ENCODE results near the gene CTIF.

Gene CTIF

GRCh38 chr18:48877941-48878340 lies 339.1 kb downstream of the CTIF start:
- no peak for DNase-seq

- no peak for DNase-seq
Observed at GRCh38 chr18:48878471-48878870, 339.6 kb downstream of the CTIF start.

DNA sequence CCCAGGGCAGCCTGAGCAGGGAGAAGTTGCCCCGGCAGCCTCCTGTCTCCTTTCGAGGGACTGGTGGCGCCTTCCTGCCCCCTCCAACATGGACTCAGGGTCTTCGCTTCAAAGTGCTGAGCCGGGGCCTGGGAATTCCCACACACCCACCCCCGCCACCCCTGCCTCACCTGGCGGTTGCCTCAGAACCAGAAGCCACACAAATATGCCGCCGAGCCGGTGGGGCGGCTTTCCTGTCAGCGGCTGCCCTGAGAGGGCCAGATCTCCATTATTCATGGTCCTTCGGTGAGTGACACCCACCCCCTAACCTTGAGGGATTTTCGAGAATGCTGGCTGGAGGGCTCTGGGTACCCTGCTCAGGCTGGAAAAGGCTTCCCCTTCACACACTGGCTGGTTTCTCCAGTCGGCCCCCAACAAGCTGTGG lies 340.2 kb downstream of the CTIF start:
- DNase-seq, result no peak

DNA sequence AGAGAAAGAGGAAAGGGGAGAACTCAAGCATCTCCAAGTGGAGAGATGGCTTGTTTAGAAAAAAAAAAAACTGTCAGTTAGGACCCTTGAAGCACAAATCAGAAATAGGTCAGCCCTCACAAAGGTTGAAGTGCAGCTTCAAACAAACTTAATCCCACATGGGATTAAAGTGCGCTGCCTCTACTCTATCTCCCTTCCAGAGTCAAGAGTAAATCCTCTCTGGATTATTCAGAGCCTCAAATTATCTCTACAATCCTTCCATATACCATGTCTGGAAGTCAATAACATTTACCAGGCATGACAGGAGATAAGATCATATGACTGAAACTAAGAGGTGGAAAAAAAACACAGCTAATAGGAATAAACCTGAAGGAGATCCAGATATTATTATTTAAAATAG lies 342.1 kb downstream of the CTIF start:
- no peak for DNase-seq

DNA sequence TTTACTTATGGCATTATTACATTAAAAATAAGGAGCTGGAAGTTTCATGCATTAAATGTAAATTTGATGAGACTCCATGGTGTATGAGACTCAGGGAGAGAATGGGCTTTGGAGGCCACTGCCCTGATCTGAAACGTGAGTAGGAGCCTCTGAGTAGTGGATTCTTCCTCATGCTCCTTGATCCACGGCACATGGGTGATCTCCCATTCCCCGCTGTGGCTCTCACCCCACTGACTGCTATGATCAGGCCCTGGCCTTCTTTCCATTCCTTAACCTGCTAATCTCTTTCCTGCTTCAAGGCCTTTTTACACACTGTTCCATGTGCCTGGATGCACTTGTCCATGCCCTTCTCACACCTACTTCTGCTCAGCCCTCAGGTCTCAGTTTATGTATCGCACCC lies 343.5 kb downstream of the CTIF start:
- no peak for DNase-seq

DNA sequence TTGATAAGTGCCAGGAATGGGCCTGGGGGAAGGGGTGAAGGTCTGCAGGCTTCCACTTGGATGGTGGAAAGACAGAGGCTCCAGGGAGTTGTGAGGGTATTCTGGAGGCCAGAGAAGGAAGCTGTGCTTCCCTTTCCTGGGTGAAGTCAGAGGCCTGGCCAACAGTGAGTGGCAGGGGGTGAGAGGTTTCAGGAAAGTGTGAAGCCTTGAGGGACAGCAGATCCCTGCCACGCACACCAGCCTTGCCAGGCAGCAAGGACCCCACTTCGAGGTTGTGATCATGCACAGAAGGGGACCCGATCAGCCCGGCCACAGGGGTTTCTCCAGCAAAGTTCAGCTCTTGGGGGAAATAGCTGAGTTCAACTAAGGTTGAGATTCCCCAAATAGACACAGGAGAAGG lies 345.5 kb downstream of the CTIF start:
- no peak for DNase-seq

DNA sequence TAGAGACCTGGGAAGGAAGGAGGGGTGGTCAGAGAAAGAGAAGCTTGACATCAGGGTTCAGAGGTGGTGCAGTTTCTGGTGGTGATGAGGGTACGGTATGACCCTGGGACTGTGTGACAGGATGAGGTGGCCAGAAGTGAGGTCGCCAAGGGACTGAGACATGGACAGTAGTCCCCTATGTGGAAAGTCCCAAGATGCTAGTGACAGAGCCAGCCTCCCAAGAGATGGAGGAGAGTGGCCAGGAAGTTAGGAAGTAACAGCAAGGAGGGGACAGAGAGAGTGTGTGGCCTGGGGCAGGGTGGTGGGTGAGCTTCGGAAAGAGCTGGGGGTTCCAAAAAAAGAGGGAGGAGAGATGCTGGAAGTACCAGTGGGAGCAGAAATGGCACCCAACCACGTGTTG lies 345.9 kb downstream of the CTIF start:
- DNase-seq, result no peak

- DNase-seq, result no peak
Observed at GRCh38 chr18:48885266-48885923, 346.6 kb downstream of the CTIF start.

DNA sequence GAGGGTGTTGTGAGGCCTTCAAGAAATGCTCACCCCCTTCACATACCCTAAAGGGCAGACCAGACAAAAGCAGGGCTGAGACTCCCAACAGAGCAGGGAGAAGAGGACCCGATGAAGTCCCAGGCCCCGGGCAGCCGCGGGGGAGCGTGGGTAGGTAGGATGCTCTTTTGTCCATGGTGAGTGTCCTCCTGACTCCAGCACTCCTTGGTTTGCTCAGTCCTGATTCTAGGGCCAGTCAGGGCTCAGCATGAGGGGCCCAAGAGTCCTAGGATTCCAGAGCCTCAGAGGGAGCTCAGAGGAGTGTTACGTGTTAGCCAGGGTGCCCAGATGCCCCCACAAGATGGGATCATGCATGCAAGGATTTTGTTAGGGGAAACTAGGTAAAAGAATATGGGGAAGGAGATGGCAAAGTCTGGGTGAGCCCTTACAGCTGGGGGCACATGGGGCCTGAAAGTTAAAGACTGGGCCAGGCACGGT lies 347.1 kb downstream of the CTIF start:
- no peak for DNase-seq

GRCh38 chr18:48886520-48887293 lies 347.9 kb downstream of the CTIF start:
- DNase-seq, result no peak

- DNase-seq, result no peak
Observed at GRCh38 chr18:48887294-48887904, 348.6 kb downstream of the CTIF start.

- no peak for DNase-seq
Observed at GRCh38 chr18:48887905-48888772, 349.3 kb downstream of the CTIF start.

- no peak for DNase-seq
Observed at GRCh38 chr18:48888773-48889080, 349.9 kb downstream of the CTIF start.

DNA sequence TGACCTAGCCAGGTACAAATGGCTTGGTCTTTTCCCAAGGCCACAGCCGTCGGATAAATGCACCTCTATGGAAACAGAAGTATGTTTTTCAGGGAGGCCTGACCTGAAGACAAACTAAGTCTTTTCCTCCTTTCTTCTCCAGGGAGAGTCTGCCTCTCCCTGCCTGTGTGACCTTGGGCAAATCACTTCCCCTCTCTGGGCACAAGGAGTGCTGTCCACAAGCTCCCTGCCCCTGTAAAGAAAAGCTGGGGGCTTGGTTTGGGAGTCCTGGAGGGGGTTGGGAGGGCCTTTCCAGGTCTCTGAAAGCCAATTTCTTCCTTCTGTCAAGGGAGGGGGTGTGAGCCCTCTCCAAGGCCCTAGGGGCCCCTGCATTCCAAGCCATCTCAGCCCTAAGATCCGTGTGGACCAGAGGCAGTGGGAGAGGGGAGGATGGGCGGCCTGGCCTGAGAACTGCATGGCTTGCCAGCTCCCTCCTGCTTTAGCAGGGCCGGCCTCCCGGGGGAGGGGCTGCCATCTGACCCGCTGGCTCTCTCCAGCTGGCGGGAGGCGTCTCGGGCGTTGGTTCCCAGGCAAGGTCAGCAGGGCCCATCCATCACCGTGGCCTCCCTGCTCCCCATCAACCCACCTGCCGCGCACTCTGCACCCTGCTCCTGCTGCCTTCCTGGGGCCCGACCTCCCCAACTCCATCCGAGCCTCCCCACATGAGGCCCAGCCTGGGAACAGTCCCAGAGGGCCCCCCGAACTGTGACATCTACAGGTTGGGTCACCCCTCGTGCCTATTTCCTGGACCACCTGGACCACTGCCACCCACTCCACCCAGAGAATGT lies 350.5 kb downstream of the CTIF start:
- no peak for DNase-seq

- no peak for DNase-seq
Observed at GRCh38 chr18:48889981-48890762, 351.3 kb downstream of the CTIF start.

DNA sequence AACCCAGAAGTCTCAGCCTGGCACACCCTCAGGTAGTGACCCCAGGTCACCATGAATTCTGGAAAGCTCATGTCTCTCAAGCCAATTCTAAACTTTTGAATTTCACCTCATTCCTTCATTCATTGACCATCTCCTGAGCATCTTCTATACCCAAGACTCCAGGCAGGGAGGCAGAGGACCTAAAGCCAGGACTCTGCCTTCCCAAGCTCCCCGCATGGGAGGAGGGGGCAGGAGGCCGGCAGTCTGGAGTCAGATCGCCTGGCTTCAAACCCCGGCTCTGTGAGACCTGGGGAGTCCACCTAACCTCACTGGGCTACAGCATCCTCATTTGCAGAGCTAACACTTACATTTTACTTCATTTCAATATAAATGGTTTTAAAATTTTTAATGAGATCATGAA lies 352.9 kb downstream of the CTIF start:
- DNase-seq, result no peak

DNA sequence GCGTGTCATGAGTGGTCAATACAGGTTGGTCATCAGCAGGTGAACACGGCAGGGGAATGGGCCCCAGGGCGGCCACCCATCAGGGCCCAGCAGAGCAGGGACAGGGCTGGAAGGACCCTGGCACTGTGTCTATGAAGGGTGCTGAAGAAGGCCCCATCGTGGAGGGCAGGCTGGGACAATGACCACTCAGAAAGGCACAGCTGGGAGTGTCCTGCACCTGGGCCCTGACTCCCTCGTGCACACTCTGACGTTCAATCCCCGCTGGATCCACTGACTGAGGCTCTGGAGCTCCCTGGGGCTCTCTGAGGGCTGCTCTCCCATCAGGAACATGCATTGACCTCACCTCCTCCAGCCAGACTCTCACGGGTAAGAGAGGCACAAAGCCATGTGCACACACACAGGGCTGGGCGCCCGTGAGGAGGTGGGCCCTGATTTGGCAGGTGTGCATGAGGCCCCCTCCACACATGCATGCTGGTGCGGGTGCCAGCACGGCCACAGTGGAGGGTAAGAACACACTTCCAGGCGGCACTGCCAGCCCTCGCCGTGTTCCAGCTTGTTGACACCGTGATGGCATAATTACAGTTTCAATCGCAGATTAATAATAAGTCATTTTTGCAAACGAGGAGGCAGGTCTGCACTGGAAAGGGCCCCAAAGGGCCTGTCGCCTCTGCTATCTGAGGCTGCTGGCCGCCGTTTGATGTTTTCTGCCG lies 353.5 kb downstream of the CTIF start:
- DNase-seq, result no peak

GRCh38 chr18:48893061-48893607 lies 354.3 kb downstream of the CTIF start:
- DNase-seq, result no peak

DNA sequence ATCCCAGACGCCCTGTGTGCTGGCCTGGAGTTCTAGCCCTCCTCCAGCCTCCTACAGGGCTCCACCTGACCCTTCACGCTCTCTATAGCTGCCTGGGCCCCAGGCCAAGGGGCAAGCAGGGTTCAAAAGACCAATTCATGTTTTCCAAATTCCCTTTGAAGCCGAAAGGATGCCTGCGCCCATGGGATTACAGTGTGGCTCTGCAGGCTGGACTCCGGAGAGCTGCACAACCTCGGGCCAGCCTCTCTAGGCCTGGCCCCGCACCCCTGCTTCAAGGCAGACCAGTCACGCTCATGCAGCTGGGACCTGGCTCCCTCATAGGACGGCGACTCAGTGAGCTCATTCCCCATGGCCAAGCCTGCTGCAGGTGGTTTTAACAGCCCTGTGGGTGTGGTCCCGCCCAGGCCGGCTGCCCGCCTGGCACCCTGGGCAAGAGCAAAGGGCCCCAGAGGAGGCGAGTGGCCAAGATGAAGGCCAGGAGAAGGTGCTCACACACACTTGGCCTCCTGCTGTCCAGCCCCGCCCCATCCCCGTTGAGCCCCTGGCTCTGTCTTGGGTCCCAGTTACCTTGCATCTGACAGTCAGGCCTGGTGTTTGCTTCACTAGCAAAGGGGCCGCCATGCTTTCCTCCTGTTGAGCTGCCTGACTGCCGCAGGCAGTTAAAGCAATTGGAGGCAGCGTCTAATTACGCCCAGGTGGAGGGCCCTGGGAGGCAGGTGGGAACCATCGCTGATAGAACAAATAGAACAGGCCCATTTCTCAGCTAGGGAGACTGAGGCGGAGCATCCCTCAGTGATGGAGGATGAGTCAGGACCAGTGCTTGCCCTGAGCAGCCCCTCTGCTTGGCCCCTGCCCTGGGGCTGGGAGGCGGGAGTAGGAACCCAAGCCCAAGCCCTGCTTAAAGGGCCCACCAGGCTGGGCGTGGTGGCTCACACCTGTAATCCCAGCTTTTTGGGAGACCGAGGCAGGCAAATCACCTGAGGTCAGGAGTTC lies 355.1 kb downstream of the CTIF start:
- DNase-seq, result no peak
